ENCODE results near the gene GPR179. TPM values are rescaled to one million over a fixed set of nuclear protein-coding genes. Genes with fewer than 3 reads are reported as not detected.
"Not testable (repeated sequence)": the region's sequence is repeated elsewhere in the genome, so short reads cannot be mapped to it uniquely, and the experiment has no call there.

The GPR179 gene
- total and polyA plus RNA-seq, 2 experiments from 2014 or later = not detected

DNA sequence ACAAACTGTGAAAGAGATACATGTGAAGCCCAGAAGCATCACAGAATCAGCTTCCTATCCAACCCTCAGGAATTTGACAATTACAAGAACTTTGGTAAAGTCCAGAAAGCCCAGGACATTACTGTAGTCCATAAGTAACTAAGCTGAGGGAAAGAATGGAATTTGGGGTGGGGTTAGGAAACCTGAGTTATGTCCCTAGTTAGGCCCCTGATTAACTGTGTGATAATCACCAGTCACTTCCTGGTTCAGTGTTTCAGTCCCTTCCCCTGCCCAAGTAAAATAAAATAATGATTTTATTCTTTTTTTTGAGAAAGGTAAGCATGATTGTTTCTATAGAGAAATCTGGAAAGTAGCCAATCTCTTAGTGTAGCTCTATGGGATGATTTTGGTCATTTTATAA lies 57.8 kb downstream of the GPR179 start:
- H3K9me3 ChIP-seq (ENCODE audit: low read depth); H3K9me2 ChIP-seq (ENCODE audit: insufficient read depth); H3F3A ChIP-seq (ENCODE audit: insufficient read depth); H3K27me3 ChIP-seq (replicated peaks; ENCODE audit: insufficient read depth); DNase-seq; H2AFZ ChIP-seq; H4K20me1 ChIP-seq (ENCODE audit: insufficient read depth); H3K36me3 ChIP-seq (ENCODE audit: low read depth); H3K79me2 ChIP-seq (ENCODE audit: insufficient read depth); H3K4me3 ChIP-seq; H3K4me2 ChIP-seq (ENCODE audit: unreplicated experiment); H3K9ac ChIP-seq; in situ Hi-C loops (cut with MboI): not testable (repeated sequence)
- peaks cover 13% of the 10 kb centered on the region; the same call in 1 of the 2 replicates for H3K4me1 ChIP-seq (ENCODE audit: insufficient read depth)
- H3K27ac ChIP-seq = peak overlapping the region; percentile 61

Other genes with a start within 250 kb of the GPR179 start
- gene TBC1D3E, start 216.0 kb downstream of the GPR179 start, total RNA-seq (2014; rRNA removed; shearing (Covaris generic)) = not detected in 2 replicates
- gene TBC1D3E, start 216.0 kb downstream of the GPR179 start, polyA plus RNA-seq (2016; fragmentation: Nextera tagmentation; extraction: Ambion mirVana) = not detected in 2 replicates
- gene TBC1D3, start 151.4 kb downstream of the GPR179 start, total RNA-seq (2014; rRNA removed; shearing (Covaris generic)) = not detected in 2 replicates
- 0.15 TPM in 1 of 2 replicates, not detected in the other for gene TBC1D3, start 151.4 kb downstream of the GPR179 start, polyA plus RNA-seq (2016; fragmentation: Nextera tagmentation; extraction: Ambion mirVana)
- gene MRPL45, start 46.8 kb downstream of the GPR179 start, total RNA-seq (2014; rRNA removed; shearing (Covaris generic)) = 30.0 and 42.6 TPM in 2 replicates
- 29.5 and 32.0 TPM in 2 replicates for gene MRPL45, start 46.8 kb downstream of the GPR179 start, polyA plus RNA-seq (2016; fragmentation: Nextera tagmentation; extraction: Ambion mirVana)
- gene SOCS7, start 7.9 kb upstream of the GPR179 start, total RNA-seq (2014; rRNA removed; shearing (Covaris generic)) = 6.8 and 9.9 TPM in 2 replicates
- gene SOCS7, start 7.9 kb upstream of the GPR179 start, polyA plus RNA-seq (2016; fragmentation: Nextera tagmentation; extraction: Ambion mirVana) = 1.3 TPM in 2 replicates
- gene ARHGAP23, start 84.5 kb upstream of the GPR179 start, total RNA-seq (2014; rRNA removed; shearing (Covaris generic)) = 64.2 and 69.4 TPM in 2 replicates
- gene ARHGAP23, start 84.5 kb upstream of the GPR179 start, polyA plus RNA-seq (2016; fragmentation: Nextera tagmentation; extraction: Ambion mirVana) = 5.3 and 6.6 TPM in 2 replicates

All from GM23248 (cell line).